Lung microvascular endothelial cell (primary cell): ENCODE results near the gene SVOP. TPM values are rescaled to one million over a fixed set of nuclear protein-coding genes. Genes with fewer than 3 reads are reported as not detected.
"Not testable (repeated sequence)": the region's sequence is repeated elsewhere in the genome, so short reads cannot be mapped to it uniquely, and the experiment has no call there.

Experiments
- DNase-seq, 2 donors: peaks; one replicate each; pipeline versions ENCODE4 v3.0.0 to v3.0.0-alpha.2; 2010; ENCODE audit warnings: low read depth in 2 of 2
- total RNA-seq: library from RNA; depleted of rRNA; stranded (reverse); fragments of >200 nt; gene quantifications from 2 replicates; pipeline ENCODE4 v1.2.1, GENCODE V29; 2014

The SVOP gene
- total RNA-seq, 1 donor from 2014 or later, result not detected

- no peak for DNase-seq
Observed at GRCh38 chr12:109029411-109029810, 8.5 kb upstream of the SVOP start.

GRCh38 chr12:109028624-109029023 lies 7.8 kb upstream of the SVOP start:
- not testable (repeated sequence) for DNase-seq

- DNase-seq, result no peak
Observed at GRCh38 chr12:109027767-109028166, 6.9 kb upstream of the SVOP start.

- no peak for DNase-seq
Observed at GRCh38 chr12:109020146-109020795, 597 bp downstream of the SVOP start.

GRCh38 chr12:109018296-109018695 lies 2.6 kb downstream of the SVOP start:
- DNase-seq, result no peak

- DNase-seq, result no peak
Observed at GRCh38 chr12:109016978-109017377, 3.9 kb downstream of the SVOP start.

- DNase-seq, result no peak
Observed at GRCh38 chr12:109016016-109016415, 4.9 kb downstream of the SVOP start.

- DNase-seq, result no peak
Observed at GRCh38 chr12:109014984-109015765, 5.7 kb downstream of the SVOP start.

- DNase-seq, result no peak
Observed at GRCh38 chr12:109010259-109010658, 10.6 kb downstream of the SVOP start.

GRCh38 chr12:109009766-109010165 lies 11.1 kb downstream of the SVOP start:
- no peak for DNase-seq

- DNase-seq, result no peak
Observed at GRCh38 chr12:109004017-109004416, 16.9 kb downstream of the SVOP start.

GRCh38 chr12:108996320-108996719 lies 24.5 kb downstream of the SVOP start:
- no peak for DNase-seq

- no peak for DNase-seq
Observed at GRCh38 chr12:108995370-108995992, 25.4 kb downstream of the SVOP start.

- not testable (repeated sequence) for DNase-seq
Observed at GRCh38 chr12:108990103-108990502, 30.8 kb downstream of the SVOP start.

- DNase-seq, result no peak
Observed at GRCh38 chr12:108989376-108989775, 31.5 kb downstream of the SVOP start.

- DNase-seq, result no peak
Observed at GRCh38 chr12:108985750-108986149, 35.1 kb downstream of the SVOP start.

- no peak for DNase-seq
Observed at GRCh38 chr12:108983227-108983626, 37.6 kb downstream of the SVOP start.

GRCh38 chr12:108982621-108983219 lies 38.1 kb downstream of the SVOP start:
- DNase-seq, result no peak

- no peak for DNase-seq
Observed at GRCh38 chr12:108981835-108982234, 39.0 kb downstream of the SVOP start.

GRCh38 chr12:108980831-108981618 lies 39.8 kb downstream of the SVOP start:
- no peak for DNase-seq

- DNase-seq, result no peak
Observed at GRCh38 chr12:108977360-108977759, 43.5 kb downstream of the SVOP start.
